Measurements from ENCODE around the gene ECT2L.
"Not testable (repeated sequence)": the region's sequence is repeated elsewhere in the genome, so short reads cannot be mapped to it uniquely, and the experiment has no call there.

Gene ECT2L

DNA sequence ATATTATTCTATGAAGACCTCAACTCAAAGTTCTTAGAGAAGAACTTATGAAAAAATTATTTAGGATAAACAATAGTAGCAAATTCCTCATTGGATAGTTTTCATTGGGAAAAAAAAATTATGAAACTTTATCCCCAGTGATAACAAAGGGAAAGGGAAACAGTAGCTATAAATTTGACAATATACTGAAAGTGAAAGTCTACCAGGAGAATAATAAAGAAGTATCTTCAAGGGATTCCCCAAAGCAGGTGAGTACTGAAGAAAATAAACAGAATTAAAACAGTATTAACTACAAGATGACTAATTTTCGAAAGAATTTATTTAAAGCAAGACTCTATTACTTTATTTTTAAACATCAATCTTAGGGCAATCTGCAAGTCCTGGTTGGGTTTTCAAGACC lies 135.8 kb downstream of the ECT2L start:
- DNase-seq (ENCODE audit: low read depth in 2 of 2), result no peak

DNA sequence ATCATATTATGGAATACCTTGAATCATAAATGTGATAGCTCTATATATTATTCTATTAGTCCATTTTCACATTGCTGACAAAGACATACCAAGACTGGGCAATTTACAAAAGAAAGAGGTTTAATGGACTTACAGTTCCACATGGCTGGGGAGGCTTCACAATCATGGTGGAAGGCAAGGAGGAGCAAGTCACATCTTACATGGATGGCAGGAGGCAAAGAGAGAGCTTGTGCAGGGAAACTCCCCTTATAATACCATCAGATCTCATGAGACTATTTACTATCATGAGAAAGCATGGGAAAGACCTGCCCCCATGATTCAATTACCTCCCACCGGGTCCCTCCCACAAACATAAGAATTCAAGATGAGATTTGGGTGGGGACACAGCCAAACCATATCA lies 141.0 kb downstream of the ECT2L start:
- DNase-seq (ENCODE audit: low read depth in 2 of 2), result not testable (repeated sequence)

DNA sequence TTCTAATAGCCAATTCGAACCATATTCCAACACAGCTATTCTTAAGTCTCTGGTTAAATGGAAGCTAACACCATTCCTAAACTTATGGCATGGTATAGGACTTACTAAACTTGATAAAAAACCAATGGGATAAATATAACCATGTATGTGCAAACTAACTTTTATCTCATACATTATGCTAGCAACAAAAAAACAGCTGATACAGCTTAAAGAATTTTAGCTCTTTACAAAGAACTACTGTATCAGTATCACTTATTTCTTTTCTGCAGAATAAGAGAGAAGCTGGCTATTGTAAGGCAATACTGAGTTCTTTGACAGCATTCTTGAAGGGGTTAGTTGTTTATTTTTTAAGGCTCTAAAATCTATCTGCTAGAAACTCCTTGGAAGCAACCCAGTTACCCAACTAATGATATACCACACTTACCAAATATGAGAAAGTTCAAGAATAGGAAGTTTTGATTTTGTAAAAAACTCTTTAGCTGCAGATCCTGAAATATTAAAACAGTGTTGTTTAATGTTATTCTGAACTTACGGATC lies 147.3 kb downstream of the ECT2L start:
- no peak for DNase-seq (ENCODE audit: low read depth in 2 of 2)

DNA sequence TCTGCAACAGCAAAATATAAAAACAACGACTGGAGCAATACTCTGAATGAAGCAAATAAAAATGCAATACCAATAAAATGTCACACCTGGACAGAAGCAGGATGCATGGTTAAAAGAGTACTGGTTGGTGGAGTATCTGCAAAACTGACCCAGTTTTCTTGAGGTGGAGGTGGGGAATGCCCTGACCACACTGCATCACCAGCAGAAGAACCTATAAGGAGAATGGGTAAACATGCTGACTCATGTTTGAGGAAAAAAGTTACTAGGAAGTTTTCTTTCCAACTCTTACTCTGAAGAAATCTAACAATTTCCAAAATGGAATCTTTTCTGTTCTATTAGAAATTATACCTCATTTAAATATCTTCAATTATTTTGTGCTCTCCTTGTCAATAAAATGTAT lies 148.5 kb downstream of the ECT2L start:
- no peak for DNase-seq (ENCODE audit: low read depth in 2 of 2)

DNA sequence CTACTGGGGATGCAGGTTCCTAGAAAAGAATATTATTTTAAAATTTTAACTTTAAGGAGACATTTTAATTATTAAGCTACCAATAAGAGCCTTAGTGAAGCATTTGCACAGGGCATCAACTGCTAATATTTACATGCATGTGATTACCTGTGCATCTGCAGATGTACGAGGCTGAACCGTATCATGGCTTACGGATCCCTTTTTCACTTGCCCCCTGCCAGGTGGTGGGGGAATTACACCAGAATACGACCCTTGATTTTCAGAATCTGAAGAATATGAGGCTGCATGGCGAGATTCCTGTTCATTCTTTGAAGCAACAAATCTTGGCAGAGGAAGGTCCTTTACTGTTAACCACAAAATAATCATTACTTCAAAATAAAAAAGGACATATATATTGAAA lies 149.5 kb downstream of the ECT2L start:
- DNase-seq (ENCODE audit: low read depth in 2 of 2), result no peak

DNA sequence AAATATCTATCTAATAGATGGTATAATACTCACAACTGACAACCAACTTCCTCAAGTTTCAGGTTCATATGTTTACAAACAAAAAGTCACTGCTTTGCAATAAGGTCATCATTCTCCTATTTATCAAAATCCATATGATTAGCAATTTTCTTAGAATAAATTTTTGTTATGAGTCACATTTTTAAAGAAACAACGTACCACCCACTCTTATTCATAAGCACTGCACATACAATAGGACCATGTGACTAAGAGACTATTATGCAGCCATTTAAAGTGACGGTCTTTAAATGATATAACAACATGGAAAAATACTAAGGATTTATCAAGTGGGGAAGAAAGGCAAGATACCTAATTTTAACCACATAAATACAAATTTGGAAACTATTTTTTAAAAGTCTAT lies 152.1 kb downstream of the ECT2L start:
- DNase-seq (ENCODE audit: low read depth in 2 of 2), result no peak

DNA sequence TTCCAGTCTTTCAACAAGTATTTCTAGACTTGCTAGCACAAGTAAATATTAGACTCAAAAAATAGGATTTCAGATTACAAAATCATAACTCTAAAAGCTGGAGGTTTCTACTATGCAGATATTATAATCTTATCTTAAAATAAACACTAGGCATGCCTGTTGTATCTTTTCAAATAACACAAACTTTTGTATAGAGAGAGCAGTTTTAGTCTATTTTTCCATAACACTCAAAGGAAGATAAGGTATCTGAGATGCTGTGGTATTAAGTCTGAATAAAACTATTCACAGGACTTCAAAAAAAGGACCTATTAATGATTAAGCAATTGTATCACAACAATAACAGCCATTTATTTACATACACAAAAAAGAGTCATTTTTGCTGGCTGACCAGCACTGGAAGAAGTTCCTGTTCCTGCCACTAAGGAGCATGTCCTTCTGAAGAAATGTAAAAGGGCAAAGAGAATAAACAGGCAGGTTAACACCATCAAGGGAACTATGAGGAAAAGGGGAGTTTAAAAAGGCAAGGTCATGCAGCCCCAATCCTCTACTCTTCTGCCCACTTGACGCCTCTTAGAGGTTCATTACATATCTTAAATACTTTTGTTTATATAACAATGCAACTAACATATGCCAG lies 152.8 kb downstream of the ECT2L start:
- no peak for DNase-seq (ENCODE audit: low read depth in 2 of 2)

DNA sequence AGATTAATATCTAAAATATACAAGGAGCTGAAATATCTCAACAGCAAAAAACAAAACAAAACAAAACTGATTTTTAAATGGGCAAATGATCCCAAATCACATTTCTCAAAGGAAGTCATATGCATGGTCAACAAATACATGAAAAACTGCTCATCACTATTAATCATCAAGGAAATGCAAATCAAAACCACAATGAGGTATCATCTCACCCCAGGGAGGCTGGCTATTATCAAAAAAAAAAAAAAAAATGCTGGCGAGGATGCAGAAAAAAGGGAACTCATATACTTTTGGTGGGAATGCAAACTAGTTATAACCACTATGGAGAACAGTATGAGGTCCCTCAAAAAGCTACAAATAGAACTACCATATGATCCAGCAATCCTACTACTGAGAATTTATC lies 157.6 kb downstream of the ECT2L start:
- no peak for DNase-seq (ENCODE audit: low read depth in 2 of 2)

All from stimulated activated CD4-positive, alpha-beta T cell treated with anti-CD3 and anti-CD28 coated beads, Interleukin-15, amount 100 ng/mL, for 48 hours (primary cell).